GM04504 (cell line): Measurements from ENCODE around the gene SLC44A1.

Source experiments
- DNase-seq: peaks from one replicate; pipeline ENCODE4 v3.0.0-alpha.2; 2012; ENCODE audit warnings: low read depth

SLC44A1 gene

DNA sequence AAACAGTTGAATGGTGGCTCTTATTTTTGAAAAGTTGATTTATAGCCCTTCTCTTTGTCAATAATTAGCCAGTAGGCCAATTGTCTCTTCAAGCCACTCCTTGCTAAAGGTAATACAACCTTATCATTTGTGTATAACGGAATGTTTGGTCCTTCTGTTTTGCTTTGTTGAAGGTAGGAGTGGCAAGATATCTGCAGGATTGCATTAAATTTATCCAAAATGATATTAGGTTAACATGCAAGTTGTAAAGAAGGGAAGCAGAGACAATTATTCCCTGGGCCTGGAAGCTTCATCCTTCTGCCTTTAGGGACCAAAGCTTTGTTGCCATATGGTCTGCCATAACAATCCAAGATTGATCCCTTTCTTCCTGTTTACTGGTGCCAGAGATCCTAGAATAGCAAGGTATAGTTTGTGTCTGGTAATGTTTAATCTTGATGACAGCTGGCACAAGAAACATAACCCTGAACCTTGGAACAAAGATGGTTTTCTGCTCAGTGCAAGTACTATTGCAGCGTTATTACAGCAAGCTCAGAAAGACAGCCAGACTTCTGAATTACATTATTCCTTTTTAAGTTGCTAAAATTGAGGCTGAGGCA, 187.9 kb downstream of the SLC44A1 start:
- DNase-seq: no peak

DNA sequence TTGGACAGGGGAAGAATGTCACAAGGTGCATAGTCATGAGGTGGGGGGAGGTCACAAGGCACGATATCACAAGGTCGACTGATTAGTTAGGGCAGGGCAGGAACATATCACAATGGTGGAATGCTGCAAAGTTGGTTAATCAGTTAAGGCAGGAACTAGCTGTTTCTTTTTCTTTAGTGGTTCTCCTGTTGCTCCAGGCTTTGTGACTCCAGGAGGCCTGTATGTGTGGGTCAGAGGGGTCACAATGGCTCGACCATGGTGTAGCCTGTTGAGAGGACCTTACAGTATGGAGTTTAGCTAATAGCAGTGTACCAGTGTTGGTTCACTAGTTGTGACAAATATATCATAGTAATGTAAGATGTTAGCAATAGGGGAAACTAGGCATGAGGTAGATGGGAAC, 191.0 kb downstream of the SLC44A1 start:
- DNase-seq: no peak

DNA sequence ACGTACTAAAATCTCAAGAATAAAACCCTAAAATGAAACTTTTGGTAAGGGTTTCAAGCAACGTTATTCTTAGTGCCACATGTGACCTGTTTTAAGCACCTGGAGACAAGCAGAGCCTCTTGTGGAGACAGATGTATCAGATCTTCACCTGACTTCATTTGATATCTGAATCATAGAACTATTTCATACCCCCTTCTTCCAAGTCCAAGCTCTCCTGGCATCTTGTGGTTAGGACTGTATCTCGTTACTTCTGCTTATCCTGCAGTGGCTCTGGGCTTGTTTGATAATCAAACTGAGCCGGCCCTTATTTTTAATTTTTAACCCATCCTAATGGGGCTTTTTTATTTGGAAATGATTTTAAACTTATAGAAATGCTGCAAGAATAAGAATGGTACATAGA, 192.3 kb downstream of the SLC44A1 start:
- no peak for DNase-seq

DNA sequence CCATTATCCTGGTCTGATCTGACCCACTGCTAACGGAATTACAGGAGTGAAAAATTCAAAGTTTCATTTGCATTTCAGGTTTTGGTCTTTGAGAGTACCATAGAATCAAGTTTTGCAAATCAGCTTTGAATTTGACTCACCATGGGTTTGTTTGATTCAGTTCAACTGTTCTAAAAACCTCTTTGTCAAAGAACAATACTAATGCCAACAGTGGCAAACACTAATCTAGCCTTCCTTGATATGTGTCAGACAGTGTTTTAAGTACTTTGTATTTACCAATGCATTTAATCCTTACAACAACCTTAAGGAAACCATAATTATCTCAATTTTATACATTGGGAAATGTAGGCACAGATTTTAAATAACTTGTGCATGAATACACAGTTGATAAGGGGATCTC, 193.3 kb downstream of the SLC44A1 start:
- no peak for DNase-seq

DNA sequence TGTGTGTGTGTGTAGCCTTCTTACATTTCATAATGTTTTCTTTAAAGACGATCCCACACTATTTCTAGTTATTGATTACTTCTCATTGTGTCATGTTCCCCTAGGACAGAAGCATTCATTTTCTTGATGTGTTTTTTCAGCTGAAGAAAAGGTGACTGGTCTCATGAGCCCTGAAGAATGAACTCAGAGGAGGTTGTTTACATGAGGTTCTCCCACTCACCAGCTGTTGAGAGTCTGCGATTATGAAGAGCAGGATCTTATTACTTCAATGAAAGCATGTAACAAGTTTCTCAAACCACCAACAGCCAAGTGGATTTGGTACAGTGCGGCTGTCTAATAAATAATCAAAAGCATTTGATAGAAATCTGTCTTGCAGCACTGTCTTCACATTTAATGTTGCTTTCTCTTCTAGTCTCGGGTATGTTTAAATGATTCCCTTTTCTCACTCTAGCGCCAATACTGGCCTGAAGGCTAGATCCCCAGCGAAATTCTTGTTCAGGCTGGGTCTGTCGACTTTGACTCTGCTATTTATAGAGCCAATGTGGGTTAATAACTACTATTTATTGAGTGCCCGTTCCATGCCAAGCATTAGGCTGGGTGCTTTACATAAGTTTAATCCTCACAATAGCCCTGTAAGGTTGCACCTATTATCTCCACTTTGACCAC, 193.8 kb downstream of the SLC44A1 start:
- no peak for DNase-seq

DNA sequence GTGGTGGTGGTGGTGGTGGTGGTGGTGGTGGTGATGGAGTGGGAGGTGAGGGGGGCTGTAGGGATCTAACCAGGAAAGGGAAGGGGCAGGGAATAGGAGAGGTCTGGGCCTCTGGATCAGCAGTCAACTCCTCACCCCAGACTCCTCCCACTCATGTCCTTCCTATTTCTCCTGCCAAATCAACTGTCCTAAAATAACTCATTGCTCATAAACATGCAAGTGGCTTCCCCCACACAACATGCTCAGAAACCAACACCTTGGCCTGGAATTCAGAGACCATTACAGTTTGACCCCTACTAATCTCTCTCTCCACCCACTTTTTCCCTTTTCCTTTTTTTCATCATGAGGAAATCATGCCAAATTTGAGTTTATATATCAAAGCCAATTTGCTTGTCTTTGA, 195.0 kb downstream of the SLC44A1 start:
- DNase-seq: no peak

DNA sequence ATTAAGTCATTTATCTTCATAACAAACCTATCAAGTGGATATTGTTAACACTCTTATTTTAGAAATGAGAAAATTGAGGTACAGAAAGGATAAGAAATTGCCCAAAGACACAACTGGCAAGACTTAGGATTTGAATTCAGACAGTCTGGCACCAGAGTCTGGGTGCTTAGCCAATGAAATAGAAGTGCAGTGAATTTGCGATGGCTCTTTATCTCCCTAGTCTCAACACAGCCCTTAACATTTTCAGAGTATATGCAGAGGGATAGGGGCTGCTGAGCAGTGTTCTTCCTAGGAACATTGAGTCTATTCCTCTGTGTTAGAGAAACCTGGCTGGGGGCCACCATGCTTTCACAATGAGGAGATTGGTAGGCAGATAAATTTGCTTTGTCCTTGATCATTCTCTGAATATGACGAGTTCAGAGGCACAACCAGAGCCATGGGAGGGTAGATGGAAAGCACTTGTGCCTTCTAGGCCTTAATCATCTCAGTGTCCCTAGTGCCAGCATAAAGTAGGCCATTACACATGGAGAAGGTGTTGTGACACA, 197.2 kb downstream of the SLC44A1 start:
- DNase-seq: no peak

DNA sequence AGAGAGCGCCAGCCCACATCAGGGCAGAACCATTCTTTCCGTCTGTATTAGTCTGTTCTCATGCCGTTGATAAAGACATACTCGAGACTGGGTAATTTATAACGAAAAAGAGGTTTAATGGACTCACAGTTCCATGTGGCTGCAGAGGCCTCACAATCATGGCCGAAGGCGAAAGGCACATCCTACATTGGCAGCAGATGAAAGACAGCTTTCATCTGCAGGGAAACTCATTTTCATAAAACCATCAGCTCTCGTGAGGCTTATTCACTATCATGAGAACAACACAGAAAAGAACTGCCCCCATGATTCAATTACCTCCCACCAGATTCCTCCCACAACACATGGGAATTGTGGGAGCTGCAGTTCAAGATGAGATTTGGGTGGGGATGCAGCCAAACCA, 198.7 kb downstream of the SLC44A1 start:
- no peak for DNase-seq

DNA sequence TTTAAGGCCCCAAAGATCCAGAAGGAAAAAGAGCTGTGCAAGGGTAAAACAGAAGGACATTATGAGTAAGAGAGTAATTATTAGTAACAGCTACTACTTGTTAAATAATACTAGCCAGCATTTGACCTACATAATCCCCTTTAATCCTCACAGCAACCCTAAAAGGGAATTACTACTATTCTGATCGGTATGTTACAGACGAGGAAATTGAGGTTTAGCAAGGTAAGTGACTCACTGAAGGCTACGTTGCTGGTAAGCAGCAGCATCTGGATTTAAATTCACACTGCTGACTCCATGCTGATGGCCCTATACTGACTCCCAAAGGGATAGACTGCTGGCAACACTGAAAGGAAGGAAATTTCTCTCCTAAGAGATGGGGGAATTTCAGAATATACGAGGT, 199.7 kb downstream of the SLC44A1 start:
- DNase-seq: no peak

DNA sequence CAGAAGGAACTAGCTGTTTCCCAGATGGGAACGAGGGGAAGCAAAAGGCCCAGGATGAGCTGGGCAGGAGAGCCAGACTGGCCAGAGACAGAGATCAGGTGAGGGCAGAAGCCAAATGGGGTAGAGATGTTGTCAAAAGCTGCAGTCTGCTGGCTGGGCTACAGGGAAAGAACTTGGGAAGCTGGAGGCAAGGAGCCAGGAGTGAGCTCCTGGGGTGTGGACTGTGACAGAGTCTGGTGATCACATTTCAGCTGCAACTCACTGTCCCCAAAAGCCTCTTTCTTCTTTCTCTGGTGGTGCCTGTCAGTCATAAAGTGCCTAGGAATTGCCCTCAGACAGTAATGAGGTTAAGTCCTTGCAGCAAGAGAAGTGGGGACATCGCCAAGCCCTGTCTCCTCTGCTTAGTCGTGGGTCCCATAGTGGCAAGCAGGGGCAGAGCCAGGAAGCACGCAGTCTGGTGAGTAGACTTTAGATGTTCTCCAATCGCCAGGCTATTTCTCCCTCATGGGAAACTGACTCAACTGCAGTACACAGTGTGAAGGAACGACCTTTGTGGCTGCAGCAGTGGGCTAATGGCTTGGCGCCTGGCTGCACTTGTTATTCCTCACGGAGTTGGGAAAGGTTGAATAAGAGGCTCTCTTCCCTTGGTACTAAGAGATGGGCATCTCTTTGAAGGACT, 200.9 kb downstream of the SLC44A1 start:
- DNase-seq: no peak

DNA sequence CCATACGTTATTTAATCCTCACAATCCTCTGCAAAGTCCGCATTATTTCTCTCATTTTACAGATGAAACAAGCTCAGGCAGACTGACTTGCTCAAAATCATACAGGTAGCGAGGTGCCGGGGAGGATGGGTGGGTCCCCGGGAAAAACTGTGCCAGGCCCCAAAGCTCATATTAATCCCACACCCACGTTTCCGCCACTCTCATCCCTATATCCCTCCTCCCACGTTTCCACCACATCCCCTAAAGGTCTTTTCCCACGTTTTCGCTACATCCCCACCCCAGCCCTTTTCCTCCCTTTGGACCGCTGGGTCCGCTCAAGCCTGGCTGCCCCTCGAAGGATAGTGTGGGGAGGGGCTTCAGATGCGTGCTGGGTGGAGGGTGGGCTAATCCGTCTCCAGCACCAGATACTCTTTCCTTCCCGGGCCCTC, 202.9 kb downstream of the SLC44A1 start:
- DNase-seq: no peak

DNA sequence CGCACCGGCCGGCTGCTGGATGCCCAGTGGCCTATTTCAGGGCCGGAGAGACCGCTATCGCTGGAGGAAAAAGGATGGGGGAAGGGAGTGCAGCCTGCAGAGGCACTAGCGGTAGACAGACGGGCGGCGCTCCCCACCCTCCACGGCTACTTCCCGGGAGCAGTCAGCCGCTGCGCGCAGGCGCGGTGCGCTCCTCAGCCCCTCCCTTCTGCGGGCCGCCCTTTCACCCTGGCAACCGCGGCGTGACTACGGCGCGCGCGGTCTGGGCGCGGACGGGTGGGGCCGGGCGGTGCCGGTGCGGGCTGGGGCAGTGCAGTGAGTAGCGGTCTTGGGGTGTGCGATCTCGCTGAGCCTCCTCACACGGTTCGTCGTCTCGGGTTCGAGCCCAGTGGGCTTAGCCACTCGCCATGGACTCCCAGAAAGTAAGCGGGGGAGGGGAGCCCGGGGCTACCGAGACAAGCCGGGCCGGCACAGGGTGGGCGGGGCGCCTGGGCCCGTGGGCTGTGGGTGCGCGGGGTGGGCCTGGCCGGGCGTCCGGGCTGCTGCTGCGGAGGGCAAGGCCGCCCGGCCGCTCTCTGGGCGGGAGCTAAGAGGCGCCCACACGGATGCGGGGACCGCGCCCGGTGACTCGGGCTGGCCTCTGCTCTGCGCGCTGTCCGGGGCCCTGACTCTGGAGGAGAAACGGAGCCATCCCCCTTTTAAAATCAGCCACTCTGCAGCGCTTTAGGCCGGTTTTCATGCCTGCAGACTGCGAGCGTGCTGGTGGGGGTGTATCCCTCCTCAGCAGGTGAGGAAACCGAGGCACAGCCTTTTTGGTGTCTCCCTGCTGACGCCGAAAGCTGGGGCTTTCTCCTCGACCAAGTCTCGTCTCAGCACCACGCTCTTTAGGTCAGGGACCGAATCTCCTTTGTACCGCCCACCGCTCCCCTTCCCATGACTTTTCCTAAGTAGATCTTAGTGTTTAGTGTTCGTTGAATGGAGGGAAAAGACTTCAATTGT, 203.7 kb downstream of the SLC44A1 start, which contains the start of gene FSD1L:
Gene FSD1L, plus strand, starts transcription at position 221 of the 999 bp plus-strand sequence. Its CDS starts 187 bp downstream, at position 408.
- DNase-seq: peak; percentile 80

DNA sequence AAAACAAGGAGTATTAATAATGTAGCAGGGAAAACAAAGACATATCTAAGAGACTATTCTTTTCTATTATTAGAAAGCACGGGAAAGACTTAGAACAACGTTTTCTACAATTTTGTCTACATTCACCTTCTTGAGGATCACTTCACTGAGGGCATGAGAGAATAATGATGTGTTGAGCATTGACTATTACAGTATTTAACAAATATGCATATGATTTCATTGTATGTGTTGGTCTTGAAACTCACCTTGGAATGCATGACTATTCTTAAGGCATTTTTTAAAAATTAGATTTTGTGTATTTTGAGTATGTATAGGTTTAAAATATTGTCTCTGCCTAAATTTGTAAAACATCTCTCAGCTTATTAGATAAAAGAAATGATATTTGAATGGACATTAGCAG, 204.6 kb downstream of the SLC44A1 start:
- no peak for DNase-seq

DNA sequence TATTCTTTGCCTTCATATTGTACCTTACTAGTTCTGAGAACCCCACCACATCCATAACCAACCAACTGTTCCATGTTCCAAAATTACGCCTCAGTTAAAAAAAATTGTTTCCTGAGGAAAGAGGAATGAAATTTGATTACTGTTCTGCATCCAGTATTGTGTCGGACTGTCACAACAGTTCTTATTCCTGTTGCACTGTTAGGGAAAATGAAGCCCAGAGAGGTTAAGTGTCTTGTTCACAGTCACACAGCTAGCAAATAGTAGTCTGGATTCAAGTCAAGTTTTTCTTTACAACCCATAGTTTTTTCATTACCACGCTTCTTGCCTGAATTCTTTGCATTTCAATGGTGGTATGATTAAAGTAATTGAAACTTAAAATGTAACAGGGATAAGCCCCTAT, 207.7 kb downstream of the SLC44A1 start:
- no peak for DNase-seq

DNA sequence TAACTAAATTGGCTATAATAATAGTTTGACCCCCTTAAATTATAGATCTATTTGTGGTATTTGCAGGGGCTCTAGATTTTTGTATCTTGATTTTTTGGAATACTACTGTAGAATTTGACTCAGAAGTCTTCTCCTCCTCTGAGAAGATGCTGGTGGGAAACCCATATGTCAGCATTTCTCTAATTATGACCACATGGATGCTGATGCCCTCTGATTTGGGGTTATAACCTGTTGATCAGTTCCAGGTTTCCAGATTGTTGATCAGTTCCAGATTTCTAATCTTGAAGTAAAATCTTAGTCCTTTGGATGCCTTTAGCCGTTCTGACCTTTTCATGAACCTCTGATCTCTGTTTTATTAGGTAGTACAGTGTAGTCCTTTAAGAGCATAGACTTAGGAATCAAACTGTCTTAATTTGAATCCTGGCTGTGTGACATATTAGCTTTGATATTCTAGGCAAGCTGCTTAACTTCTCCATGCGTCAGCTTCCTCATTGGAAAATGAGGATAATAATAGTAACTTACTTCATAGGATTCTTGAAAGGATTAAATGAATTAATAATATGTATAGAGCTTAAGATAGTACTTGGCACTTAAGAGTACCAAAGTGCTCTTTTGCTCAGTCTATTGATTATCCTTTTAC, 211.5 kb downstream of the SLC44A1 start:
- DNase-seq: no peak

DNA sequence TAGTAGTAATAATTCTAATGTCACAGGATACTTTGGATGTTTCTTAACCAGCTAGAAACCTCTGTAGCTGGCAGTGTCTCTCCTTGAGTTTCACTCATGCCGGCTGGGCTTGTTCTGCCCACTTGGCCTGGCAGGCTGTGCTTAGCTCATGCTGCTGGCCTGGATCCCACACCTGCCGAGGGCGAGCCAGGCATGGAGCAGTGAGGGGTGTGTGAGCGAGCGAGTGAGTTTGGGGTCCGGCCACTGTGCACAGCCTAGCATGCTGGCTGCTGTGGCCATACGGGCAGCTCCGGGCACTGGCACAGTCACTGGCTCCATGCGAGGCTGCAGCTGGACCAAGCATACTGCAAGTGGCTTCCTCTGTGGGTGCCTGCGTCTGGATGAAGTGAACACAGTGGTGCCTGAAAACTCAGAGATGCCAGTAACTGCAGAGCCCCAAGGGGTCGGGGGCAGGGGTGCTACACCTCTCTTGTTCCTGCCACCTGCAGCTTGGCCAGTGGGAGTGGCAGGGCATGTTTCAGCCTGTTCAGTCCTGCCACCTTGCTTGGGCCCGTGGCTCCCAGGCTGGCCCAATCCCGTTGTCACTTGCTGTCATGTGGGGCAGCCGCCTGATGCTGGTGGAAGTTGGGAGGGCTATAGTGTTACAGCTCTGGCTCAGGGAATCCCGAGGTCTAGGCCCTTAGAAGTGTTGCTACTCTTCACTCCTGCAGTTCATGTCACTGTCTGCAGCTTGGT, 213.3 kb downstream of the SLC44A1 start:
- no peak for DNase-seq

DNA sequence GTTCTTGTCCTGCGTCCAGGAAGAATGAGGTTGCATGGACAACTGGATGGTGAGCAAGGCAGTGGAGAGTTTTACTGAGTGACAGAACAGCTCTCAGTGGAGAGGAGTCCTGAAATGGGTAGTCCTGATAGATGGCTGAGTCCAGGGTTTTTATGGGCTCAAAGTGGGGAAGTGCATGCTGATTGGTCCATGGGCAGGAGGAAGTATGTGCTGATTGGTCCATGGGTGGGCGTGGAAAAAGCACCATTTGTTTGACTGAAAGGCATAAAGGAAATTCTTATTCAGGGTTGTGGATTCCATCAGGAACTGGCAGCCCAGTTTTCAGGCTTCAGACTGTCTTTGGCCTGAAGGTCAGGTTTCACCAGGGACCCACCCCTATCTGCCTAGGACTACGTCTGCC, 214.0 kb downstream of the SLC44A1 start:
- DNase-seq: no peak

DNA sequence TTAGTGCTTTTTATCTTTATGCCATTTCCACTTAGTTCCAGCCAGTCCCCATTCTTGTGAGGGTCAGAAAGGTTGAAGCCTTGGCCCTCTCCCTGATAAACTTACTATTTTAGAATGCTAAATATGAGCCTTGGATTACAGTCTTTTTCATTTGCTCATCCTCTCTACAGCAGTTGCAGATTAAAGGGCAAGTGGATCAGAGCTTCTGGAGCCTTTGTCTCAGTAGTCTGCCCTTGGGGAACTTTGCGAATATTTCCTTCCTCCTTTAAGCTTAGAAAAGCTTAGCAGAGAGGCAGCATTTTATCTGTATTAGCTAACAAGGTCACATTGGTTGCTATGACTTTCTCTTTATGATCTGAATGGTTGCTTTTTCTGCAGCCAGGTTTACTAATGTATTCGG, 214.9 kb downstream of the SLC44A1 start:
- no peak for DNase-seq

DNA sequence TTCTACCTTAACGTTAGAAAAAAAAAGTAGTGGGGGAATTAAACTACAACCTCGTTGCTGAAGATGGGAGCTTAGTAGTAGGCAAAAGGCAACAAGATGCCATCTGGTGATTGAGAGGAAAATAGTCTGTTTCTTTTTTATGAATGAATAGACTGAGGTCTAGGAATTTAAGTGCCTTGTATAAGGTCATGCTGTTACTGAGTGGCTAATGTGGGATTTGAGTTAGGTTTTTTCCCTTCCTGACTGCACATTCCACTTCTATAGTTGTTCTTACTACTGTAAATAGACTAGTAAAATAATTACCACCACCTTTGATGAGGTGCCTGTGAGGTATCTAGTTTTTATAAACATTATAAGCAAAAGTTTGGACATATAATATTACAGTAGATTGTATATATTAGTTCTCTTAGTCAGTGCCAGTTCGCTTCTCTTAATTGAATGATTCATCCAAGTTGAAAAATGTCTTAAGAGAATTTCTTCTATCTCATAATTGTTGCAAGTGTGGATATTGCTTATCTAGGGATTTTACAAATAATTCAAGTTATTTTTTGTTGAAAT, 222.5 kb downstream of the SLC44A1 start:
- no peak for DNase-seq

DNA sequence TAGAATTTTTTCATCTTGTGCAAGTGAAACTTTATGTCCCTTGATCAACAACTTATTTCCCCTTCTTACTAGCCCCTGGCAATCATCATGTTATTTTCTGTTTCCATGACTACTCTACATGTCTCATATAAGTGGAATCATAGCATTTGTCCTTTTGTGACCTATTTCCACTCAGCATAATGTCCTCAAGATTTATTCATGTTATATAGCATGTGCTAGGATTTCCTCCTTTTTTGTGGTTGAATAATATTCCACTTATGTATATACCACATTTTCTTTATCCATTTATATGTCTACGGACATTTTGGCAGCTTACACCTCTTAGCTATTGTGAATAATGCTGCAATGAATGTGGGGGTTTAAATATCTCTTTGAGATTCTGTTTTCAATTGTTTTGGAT, 224.4 kb downstream of the SLC44A1 start:
- DNase-seq: no peak
